Liver (tissue), 9 donors: ENCODE data around the gene RAB4A. TPM values are rescaled to one million over a fixed set of nuclear protein-coding genes. Genes with fewer than 3 reads are reported as not detected.

Experiments used
- DNase-seq: peaks from one replicate; pipeline ENCODE4 v3.0.0-alpha.2; 2017; ENCODE audit warnings: low spot score
- H3K27ac ChIP-seq, 2 donors: one replicate each; pipeline ENCODE4 v1.7.0; 2013; ENCODE audit warnings: inconsistent platforms in 2 of 2, low read length in 2 of 2, control low read depth in 1 of 2, low read depth in 1 of 2, mild to moderate bottlenecking in 1 of 2
- H3K27me3 ChIP-seq, 4 donors: one replicate each; pipeline versions ENCODE4 v1.6.1 to v1.7.0; 2013; ENCODE audit warnings: low read length in 3 of 4, inconsistent platforms in 1 of 4, mild to moderate bottlenecking in 1 of 4, moderate library complexity in 1 of 4; ENCODE audit not compliant: control insufficient read depth in 4 of 4, insufficient read depth in 4 of 4
- H3K36me3 ChIP-seq, 4 donors: one replicate each; pipeline versions ENCODE4 v1.6.1 to v1.7.0; 2013; ENCODE audit warnings: low read length in 3 of 4, mild to moderate bottlenecking in 3 of 4, low read depth in 1 of 4, moderate library complexity in 1 of 4; ENCODE audit not compliant: control insufficient read depth in 4 of 4, insufficient read depth in 3 of 4
- H3K4me1 ChIP-seq, 4 donors: one replicate each; pipeline versions ENCODE4 v1.6.1 to v1.7.0; 2013; ENCODE audit warnings: low read length in 3 of 4, mild to moderate bottlenecking in 3 of 4, moderate library complexity in 1 of 4; ENCODE audit not compliant: control insufficient read depth in 4 of 4, insufficient read depth in 4 of 4
- H3K4me3 ChIP-seq, 3 donors: one replicate each; pipeline versions ENCODE4 v1.6.1 to v1.7.0; 2013; ENCODE audit warnings: low read length in 3 of 3, control low read depth in 1 of 3, low read depth in 1 of 3, mild to moderate bottlenecking in 1 of 3
- H3K9ac ChIP-seq, 2 donors: one replicate each; pipeline ENCODE4 v1.7.0; 2013; ENCODE audit warnings: low read length in 2 of 2, mild to moderate bottlenecking in 2 of 2, moderate library complexity in 2 of 2, control low read depth in 1 of 2, low read depth in 1 of 2
- H3K9me3 ChIP-seq, 4 donors: one replicate each; pipeline versions ENCODE4 v1.6.1 to v1.7.0; 2013; ENCODE audit warnings: low read length in 3 of 4; ENCODE audit not compliant: control insufficient read depth in 4 of 4
- EGR1 ChIP-seq, 2 donors: IDR thresholded peaks; 2 replicates each; pipeline ENCODE4 v1.6.1; 2016 to 2018; ENCODE audit warnings: antibody characterized with exemption in 2 of 2, low read depth in 2 of 2
- FOXA1 ChIP-seq: IDR thresholded peaks from 2 replicates; pipeline ENCODE4 v1.6.1; 2016; ENCODE audit warnings: antibody characterized with exemption
- FOXA2 ChIP-seq: IDR thresholded peaks from 2 replicates; pipeline ENCODE4 v1.6.1; 2016; ENCODE audit warnings: antibody characterized with exemption
- HNF4A ChIP-seq, 2 donors: conservative IDR thresholded peaks; 2 replicates each; pipeline ENCODE4 v1.6.1; 2016; ENCODE audit warnings: antibody characterized with exemption in 2 of 2, mild to moderate bottlenecking in 2 of 2
- HNF4G ChIP-seq: IDR thresholded peaks from 2 replicates; pipeline ENCODE4 v1.6.1; 2016; ENCODE audit warnings: antibody characterized with exemption
- JUND ChIP-seq, 2 donors: IDR thresholded peaks; 2 replicates each; pipeline ENCODE4 v1.6.1; 2016; ENCODE audit warnings: antibody characterized with exemption in 2 of 2
- RAD21 ChIP-seq, 2 donors: IDR thresholded peaks; 2 replicates each; pipeline ENCODE4 v1.6.1; 2016; ENCODE audit warnings: antibody characterized with exemption in 2 of 2, mild to moderate bottlenecking in 2 of 2
- RXRA ChIP-seq, 2 donors: IDR thresholded peaks; 2 replicates each; pipeline ENCODE4 v1.6.1; 2017 to 2018; ENCODE audit warnings: antibody characterized with exemption in 2 of 2, mild to moderate bottlenecking in 1 of 2
- SP1 ChIP-seq: IDR thresholded peaks from 2 replicates; pipeline ENCODE4 v1.6.1; 2018; ENCODE audit warnings: antibody characterized with exemption, mild to moderate bottlenecking
- TAF1 ChIP-seq: conservative IDR thresholded peaks from 2 replicates; pipeline ENCODE4 v1.6.1; 2016; ENCODE audit warnings: antibody characterized with exemption, mild to moderate bottlenecking
- YY1 ChIP-seq: IDR thresholded peaks from 2 replicates; pipeline ENCODE4 v1.6.1; 2016; ENCODE audit warnings: antibody characterized with exemption, mild to moderate bottlenecking
- WGBS: extraction: QIAGEN DNeasy Blood & Tissue Kit; methylation state at CpG from one replicate; pipeline ENCODE4 v1.1.7; 2013; 5-methylcytosine and 5-hydroxymethylcytosine counted together
- polyA plus RNA-seq, 2 donors: library from polyadenylated mRNA; stranded (reverse) in 1 of 2; unstranded in 1 of 2; fragments of 200-250 nt in 1 of 2; fragments of >200 nt in 1 of 2; fragmentation: Nextera tagmentation in 1 of 2; extraction: Ambion mirVana in 1 of 2; gene quantifications; one replicate each; pipeline versions ENCODE4 v1.2.1 to v1.2.3, GENCODE V29; 2013 to 2015
- total RNA-seq, 2 donors: library from RNA; depleted of rRNA; stranded (reverse); fragments of >200 nt; gene quantifications; one replicate each; pipeline ENCODE4 v1.2.3, GENCODE V29; 2014
- TF ChIP-seq, protein P1 (sequence below): fragments of 150-350 bp; IDR thresholded peaks from 2 replicates; pipeline ENCODE4 v1.5.1; 2017; ENCODE audit warnings: improper control_type of control experiment, low read depth, low read length; ENCODE audit not compliant: missing input control
- TF ChIP-seq, protein P2 (sequence below): IDR thresholded peaks from 2 replicates; pipeline ENCODE4 v1.6.1; 2016; ENCODE audit warnings: antibody characterized with exemption
- TF ChIP-seq, protein P3 (sequence below): IDR thresholded peaks from 2 replicates; pipeline ENCODE4 v1.6.1; 2016; ENCODE audit warnings: antibody characterized with exemption
- TF ChIP-seq, protein P4 (sequence below): IDR thresholded peaks from 2 replicates; pipeline ENCODE4 v1.6.1; 2016; ENCODE audit warnings: antibody characterized with exemption
- donor health status: healthy.
- donor health status: healthy.
- donor health status: healthy.
- donor health status: healthy.
- donor health status: healthy.

The RAB4A gene
- total and polyA plus RNA-seq, 4 donors: 16.5 to 51.9 (median 29.5) TPM

DNA sequence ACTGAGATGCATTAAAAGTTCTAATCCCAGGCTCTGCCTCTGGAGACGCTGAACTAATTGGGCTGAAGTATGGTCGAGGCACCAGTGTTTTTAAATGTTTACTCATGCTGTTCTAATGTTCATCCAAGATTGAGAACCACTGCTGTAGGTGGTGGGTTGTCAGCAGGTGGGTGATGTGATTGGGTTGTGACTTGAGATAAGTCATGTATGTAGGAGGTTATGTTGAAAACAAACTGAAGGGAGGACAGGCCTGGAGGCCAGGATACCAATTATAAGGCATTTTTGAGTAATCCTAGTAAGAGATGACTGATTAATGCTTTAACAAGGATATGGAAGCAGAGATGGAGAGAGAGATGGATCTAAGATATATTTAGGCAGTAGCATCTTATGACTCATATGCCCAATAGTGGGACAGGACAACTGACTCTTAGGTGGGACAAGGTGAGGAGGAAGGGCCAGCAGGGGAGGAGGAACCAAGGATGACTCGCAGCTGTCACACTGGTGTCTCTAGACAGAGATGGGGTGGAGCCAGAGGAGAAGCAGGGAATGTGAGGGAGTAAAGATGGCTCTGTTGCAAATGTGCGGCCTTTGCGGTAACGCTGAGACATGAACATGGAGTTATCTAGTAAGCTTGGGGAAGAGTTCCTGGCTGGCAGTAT is 29.3 kb downstream of the RAB4A start:
- Histone ChIP-seq H3K9ac (no peak overlapping the region), H3K27me3 (no peaks in the 10 kb centered on the region), H3K36me3 (peaks cover 6 to 36% (median 29%) of the 10 kb centered on the region in 4 donors), H3K4me1 (peaks cover 0 to 22% (median 18%) of the 10 kb centered on the region in 4 donors), H3K9me3 (no peaks in the 10 kb centered on the region), H3K27ac (no peak overlapping the region), H3K4me3 (no peak overlapping the region)
- TF ChIP-seq YY1 (no peak), EGR1 (IDR thresholded peaks at IDR 0.05; ENCODE audit: low read depth in 2 of 2) (no peak), RAD21 (IDR thresholded peaks at IDR 0.05) (no peak), SP1 (no peak), TAF1 (no peak), HNF4G (no peak)
- TF ChIP-seq, protein P1, sequence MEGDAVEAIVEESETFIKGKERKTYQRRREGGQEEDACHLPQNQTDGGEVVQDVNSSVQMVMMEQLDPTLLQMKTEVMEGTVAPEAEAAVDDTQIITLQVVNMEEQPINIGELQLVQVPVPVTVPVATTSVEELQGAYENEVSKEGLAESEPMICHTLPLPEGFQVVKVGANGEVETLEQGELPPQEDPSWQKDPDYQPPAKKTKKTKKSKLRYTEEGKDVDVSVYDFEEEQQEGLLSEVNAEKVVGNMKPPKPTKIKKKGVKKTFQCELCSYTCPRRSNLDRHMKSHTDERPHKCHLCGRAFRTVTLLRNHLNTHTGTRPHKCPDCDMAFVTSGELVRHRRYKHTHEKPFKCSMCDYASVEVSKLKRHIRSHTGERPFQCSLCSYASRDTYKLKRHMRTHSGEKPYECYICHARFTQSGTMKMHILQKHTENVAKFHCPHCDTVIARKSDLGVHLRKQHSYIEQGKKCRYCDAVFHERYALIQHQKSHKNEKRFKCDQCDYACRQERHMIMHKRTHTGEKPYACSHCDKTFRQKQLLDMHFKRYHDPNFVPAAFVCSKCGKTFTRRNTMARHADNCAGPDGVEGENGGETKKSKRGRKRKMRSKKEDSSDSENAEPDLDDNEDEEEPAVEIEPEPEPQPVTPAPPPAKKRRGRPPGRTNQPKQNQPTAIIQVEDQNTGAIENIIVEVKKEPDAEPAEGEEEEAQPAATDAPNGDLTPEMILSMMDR: no peak
- DNase-seq: no peak
- 81% methylated on average over 6 of the region's 6 CpGs for WGBS

DNA sequence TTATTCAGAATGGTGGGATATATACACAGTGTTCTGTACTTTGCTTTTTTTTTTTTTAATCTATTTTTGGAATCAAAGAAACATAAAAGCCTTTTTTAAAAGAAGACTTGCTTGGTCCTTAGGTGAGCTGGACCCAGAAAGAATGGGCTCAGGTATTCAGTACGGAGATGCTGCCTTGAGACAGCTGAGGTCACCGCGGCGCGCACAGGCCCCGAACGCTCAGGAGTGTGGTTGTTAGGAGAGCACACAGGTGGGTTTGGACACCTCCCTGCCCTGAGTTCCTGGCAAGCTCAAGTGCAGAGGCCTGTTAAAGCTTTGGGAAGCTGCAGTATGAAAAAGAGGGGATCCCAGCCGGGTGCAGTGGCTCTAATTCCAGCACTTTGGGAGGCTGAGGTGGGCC is 31.8 kb downstream of the RAB4A start:
- H3K27me3 ChIP-seq: no peaks in the 10 kb centered on the region
- H3K9ac ChIP-seq: no peak overlapping the region
- no peaks in the 10 kb centered on the region for H3K9me3 ChIP-seq
- no peak overlapping the region for H3K4me3 ChIP-seq
- H3K36me3 ChIP-seq: peaks cover 6 to 38% (median 33%) of the 10 kb centered on the region in 4 donors
- no peak for TF ChIP-seq SP1
- TF ChIP-seq, protein P2, sequence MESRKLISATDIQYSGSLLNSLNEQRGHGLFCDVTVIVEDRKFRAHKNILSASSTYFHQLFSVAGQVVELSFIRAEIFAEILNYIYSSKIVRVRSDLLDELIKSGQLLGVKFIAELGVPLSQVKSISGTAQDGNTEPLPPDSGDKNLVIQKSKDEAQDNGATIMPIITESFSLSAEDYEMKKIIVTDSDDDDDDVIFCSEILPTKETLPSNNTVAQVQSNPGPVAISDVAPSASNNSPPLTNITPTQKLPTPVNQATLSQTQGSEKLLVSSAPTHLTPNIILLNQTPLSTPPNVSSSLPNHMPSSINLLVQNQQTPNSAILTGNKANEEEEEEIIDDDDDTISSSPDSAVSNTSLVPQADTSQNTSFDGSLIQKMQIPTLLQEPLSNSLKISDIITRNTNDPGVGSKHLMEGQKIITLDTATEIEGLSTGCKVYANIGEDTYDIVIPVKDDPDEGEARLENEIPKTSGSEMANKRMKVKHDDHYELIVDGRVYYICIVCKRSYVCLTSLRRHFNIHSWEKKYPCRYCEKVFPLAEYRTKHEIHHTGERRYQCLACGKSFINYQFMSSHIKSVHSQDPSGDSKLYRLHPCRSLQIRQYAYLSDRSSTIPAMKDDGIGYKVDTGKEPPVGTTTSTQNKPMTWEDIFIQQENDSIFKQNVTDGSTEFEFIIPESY: no peak
- TF ChIP-seq RAD21 (IDR thresholded peaks at IDR 0.05): no peak
- no peak for TF ChIP-seq YY1
- TF ChIP-seq FOXA1: no peak
- no peak for TF ChIP-seq RXRA (IDR thresholded peaks at IDR 0.05)
- TF ChIP-seq JUND (IDR thresholded peaks at IDR 0.05): no peak
- TF ChIP-seq, protein P3, sequence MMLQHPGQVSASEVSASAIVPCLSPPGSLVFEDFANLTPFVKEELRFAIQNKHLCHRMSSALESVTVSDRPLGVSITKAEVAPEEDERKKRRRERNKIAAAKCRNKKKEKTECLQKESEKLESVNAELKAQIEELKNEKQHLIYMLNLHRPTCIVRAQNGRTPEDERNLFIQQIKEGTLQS: no peak
- TF ChIP-seq, protein P4, sequence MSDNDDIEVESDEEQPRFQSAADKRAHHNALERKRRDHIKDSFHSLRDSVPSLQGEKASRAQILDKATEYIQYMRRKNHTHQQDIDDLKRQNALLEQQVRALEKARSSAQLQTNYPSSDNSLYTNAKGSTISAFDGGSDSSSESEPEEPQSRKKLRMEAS: no peak
- TF ChIP-seq HNF4G: no peak
- no peak for TF ChIP-seq FOXA2
- 98% methylated on average over 8 of the region's 8 CpGs for WGBS
- no peak overlapping the region for H3K27ac ChIP-seq
- no peak for DNase-seq
- peaks cover 0 to 20% (median 17%) of the 10 kb centered on the region in 4 donors for H3K4me1 ChIP-seq

DNA sequence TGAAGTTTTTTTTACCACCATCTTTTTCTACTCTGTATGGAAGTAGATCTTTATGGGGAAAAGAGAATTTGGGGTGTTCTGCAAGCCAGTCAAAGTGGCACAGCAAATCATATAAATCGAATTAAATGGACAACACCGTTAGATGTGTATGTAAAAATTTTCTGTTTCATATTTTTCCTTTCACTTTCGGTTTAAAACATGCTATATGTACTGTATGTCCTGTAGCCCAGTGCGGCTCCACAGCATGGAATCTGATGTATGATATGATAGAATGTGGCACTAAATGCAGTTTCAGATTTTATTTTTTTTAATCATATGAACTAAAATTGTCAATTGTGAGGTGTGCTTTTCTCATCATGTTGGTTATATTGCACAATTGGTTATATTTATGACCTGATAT is 32.9 kb downstream of the RAB4A start:
- Histone ChIP-seq H3K27ac (no peak overlapping the region), H3K27me3 (no peaks in the 10 kb centered on the region), H3K36me3 (peaks cover 6 to 45% (median 34%) of the 10 kb centered on the region in 4 donors), H3K4me1 (peaks cover 4 to 23% (median 14%) of the 10 kb centered on the region in 4 donors), H3K9me3 (no peaks in the 10 kb centered on the region), H3K9ac (no peak overlapping the region), H3K4me3 (no peak overlapping the region)
- no peak for DNase-seq
- 96% methylated on average over 4 of the region's 4 CpGs for WGBS
- TF ChIP-seq HNF4A (conservative IDR thresholded peaks at IDR 0.05): no peak
